Measurements from ENCODE around the gene NPFF.
"Not testable (repeated sequence)": the region's sequence is repeated elsewhere in the genome, so short reads cannot be mapped to it uniquely, and the experiment has no call there.

- TF ChIP-seq, protein P1, sequence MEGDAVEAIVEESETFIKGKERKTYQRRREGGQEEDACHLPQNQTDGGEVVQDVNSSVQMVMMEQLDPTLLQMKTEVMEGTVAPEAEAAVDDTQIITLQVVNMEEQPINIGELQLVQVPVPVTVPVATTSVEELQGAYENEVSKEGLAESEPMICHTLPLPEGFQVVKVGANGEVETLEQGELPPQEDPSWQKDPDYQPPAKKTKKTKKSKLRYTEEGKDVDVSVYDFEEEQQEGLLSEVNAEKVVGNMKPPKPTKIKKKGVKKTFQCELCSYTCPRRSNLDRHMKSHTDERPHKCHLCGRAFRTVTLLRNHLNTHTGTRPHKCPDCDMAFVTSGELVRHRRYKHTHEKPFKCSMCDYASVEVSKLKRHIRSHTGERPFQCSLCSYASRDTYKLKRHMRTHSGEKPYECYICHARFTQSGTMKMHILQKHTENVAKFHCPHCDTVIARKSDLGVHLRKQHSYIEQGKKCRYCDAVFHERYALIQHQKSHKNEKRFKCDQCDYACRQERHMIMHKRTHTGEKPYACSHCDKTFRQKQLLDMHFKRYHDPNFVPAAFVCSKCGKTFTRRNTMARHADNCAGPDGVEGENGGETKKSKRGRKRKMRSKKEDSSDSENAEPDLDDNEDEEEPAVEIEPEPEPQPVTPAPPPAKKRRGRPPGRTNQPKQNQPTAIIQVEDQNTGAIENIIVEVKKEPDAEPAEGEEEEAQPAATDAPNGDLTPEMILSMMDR (IDR thresholded peaks at IDR 0.05 in 2 of 3, conservative IDR thresholded peaks at IDR 0.05 in 1 of 3; ENCODE audit: control insufficient read depth in 2 of 3, extremely low read depth in 1 of 3, insufficient read depth in 1 of 3, low read depth in 3 of 3, low read length in 3 of 3): not testable (repeated sequence)
- TF ChIP-seq, protein P2, sequence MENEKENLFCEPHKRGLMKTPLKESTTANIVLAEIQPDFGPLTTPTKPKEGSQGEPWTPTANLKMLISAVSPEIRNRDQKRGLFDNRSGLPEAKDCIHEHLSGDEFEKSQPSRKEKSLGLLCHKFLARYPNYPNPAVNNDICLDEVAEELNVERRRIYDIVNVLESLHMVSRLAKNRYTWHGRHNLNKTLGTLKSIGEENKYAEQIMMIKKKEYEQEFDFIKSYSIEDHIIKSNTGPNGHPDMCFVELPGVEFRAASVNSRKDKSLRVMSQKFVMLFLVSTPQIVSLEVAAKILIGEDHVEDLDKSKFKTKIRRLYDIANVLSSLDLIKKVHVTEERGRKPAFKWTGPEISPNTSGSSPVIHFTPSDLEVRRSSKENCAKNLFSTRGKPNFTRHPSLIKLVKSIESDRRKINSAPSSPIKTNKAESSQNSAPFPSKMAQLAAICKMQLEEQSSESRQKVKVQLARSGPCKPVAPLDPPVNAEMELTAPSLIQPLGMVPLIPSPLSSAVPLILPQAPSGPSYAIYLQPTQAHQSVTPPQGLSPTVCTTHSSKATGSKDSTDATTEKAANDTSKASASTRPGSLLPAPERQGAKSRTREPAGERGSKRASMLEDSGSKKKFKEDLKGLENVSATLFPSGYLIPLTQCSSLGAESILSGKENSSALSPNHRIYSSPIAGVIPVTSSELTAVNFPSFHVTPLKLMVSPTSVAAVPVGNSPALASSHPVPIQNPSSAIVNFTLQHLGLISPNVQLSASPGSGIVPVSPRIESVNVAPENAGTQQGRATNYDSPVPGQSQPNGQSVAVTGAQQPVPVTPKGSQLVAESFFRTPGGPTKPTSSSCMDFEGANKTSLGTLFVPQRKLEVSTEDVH (IDR thresholded peaks at IDR 0.05; ENCODE audit: low read depth, partially characterized antibody): not testable (repeated sequence)
- not testable (repeated sequence) for TF ChIP-seq EZH2 (IDR thresholded peaks at IDR 0.05; ENCODE audit: borderline replicate concordance, control insufficient read depth, low read depth, low read length)
Measured at GRCh38 chr12:53548354-53548753, 41.1 kb upstream of the NPFF start.

Measured in GM12878 (cell line).